HL-60 (cell line): ENCODE measurements around the gene DSCAML1.

ENCODE experiments used
- GABPA ChIP-seq: IDR thresholded peaks from 2 replicates; pipeline ENCODE4 v1.6.1; 2012; ENCODE audit warnings: low read depth
- POLR2AphosphoS5 ChIP-seq: IDR thresholded peaks from 2 replicates; pipeline ENCODE4 v1.6.1; 2012; ENCODE audit warnings: low read depth
- TF ChIP-seq, protein P1 (sequence below): IDR thresholded peaks from one replicate; pipeline ENCODE4 v1.5.1; 2011; ENCODE audit warnings: low read length, control low read depth, inconsistent platforms; ENCODE audit not compliant: insufficient read depth
- TF ChIP-seq, protein P2 (sequence below): IDR thresholded peaks from 2 replicates; pipeline ENCODE4 v1.6.1; 2012; ENCODE audit warnings: low read depth; ENCODE audit not compliant: insufficient replicate concordance

DNA sequence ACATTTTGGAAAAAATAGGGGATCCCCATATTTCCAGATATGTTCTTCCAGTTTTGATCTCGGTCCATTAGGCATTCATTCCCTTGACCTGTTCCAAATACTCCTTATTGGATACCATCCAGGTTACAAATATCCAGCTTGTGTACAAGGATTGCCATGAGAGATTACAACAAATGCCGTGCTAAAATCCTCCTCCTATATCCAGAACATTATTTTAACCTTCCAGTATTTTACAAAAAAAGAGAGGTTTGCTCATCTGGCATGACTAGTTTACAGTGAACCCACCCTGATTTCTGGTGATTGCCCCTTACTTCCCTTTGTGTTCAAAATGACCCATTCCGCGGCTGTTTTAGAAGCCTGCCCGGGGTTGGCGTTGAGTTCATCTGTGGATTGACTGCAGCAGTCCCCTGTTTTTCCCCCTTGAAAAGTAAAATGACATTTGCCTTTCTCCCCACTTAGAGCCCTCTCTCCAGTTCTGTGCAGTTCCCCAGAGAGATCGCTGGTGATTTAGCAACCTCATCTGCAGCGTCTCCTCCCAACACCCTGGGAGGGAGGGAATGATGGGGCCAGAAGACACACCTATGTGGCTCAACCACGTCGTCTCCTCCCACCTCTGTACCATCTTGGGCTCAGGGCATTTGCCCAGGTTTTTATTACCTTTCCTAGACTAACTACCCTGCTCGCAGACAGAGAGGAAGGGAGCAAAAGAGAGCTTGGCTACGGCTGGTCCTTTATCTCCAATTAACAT is 73.6 kb downstream of the DSCAML1 start:
- TF ChIP-seq, protein P1, sequence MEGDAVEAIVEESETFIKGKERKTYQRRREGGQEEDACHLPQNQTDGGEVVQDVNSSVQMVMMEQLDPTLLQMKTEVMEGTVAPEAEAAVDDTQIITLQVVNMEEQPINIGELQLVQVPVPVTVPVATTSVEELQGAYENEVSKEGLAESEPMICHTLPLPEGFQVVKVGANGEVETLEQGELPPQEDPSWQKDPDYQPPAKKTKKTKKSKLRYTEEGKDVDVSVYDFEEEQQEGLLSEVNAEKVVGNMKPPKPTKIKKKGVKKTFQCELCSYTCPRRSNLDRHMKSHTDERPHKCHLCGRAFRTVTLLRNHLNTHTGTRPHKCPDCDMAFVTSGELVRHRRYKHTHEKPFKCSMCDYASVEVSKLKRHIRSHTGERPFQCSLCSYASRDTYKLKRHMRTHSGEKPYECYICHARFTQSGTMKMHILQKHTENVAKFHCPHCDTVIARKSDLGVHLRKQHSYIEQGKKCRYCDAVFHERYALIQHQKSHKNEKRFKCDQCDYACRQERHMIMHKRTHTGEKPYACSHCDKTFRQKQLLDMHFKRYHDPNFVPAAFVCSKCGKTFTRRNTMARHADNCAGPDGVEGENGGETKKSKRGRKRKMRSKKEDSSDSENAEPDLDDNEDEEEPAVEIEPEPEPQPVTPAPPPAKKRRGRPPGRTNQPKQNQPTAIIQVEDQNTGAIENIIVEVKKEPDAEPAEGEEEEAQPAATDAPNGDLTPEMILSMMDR, result no peak
- TF ChIP-seq POLR2AphosphoS5, result no peak
- TF ChIP-seq, protein P2, sequence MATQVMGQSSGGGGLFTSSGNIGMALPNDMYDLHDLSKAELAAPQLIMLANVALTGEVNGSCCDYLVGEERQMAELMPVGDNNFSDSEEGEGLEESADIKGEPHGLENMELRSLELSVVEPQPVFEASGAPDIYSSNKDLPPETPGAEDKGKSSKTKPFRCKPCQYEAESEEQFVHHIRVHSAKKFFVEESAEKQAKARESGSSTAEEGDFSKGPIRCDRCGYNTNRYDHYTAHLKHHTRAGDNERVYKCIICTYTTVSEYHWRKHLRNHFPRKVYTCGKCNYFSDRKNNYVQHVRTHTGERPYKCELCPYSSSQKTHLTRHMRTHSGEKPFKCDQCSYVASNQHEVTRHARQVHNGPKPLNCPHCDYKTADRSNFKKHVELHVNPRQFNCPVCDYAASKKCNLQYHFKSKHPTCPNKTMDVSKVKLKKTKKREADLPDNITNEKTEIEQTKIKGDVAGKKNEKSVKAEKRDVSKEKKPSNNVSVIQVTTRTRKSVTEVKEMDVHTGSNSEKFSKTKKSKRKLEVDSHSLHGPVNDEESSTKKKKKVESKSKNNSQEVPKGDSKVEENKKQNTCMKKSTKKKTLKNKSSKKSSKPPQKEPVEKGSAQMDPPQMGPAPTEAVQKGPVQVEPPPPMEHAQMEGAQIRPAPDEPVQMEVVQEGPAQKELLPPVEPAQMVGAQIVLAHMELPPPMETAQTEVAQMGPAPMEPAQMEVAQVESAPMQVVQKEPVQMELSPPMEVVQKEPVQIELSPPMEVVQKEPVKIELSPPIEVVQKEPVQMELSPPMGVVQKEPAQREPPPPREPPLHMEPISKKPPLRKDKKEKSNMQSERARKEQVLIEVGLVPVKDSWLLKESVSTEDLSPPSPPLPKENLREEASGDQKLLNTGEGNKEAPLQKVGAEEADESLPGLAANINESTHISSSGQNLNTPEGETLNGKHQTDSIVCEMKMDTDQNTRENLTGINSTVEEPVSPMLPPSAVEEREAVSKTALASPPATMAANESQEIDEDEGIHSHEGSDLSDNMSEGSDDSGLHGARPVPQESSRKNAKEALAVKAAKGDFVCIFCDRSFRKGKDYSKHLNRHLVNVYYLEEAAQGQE, result no peak
- no peak for TF ChIP-seq GABPA
